Mammary epithelial cell (primary cell): ENCODE measurements around the gene NLN.

Source experiments
- CTCF ChIP-seq, 2 donors: IDR thresholded peaks in 1 of 2; conservative IDR thresholded peaks in 1 of 2; 2 replicates each; pipeline ENCODE4 v1.5.1; 2011 to 2012; ENCODE audit warnings: inconsistent platforms in 2 of 2, low read length in 2 of 2, mild to moderate bottlenecking in 2 of 2, control low read depth in 1 of 2, low read depth in 1 of 2; ENCODE audit not compliant: insufficient read depth in 1 of 2; ENCODE audit errors: extremely low read depth in 1 of 2
- EZH2 ChIP-seq: IDR thresholded peaks from 2 replicates; pipeline ENCODE4 v1.6.1; 2012; ENCODE audit warnings: low read length, inconsistent platforms, borderline replicate concordance

- TF ChIP-seq CTCF (conservative IDR thresholded peaks at IDR 0.05 in 1 of 2, IDR thresholded peaks at IDR 0.05 in 1 of 2; ENCODE audit: extremely low read depth in 1 of 2, insufficient read depth in 1 of 2, low read depth in 1 of 2, low read length in 2 of 2) (no peak), EZH2 (no peak)
Observed at GRCh38 chr5:65855766-65856315, 133.8 kb downstream of the NLN start.
